HG03558 (cell line): ENCODE data around the gene C21orf58.

ENCODE experiments used
- ATAC-seq: cut with Tn5 transposase; IDR thresholded peaks from one replicate; pipeline ENCODE4 v1.9.1; 2021; ENCODE audit warnings: moderate number of reproducible peaks; ENCODE audit not compliant: unreplicated experiment; ENCODE audit errors: extremely low read depth

C21orf58 gene

DNA sequence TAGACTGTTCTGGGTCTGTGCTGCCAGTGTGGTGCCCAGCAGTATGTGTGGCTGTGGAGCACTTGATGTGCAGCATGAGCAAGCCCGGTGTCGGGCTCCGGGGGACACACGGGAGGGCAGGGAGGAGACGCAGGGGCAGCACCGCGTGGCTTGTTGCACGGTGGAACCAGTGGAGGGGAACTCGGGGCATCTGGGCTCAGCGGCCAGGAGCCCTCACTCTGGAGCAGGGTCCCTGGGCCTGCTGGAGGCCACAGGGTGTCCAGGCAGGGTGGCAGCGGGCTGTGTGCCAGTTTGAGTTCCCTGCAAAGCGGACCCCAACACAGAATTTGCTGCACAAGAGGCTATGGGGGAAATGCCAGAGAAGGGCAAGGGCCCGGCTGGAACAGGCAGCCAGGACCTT, 30.8 kb upstream of the C21orf58 start:
- no peak for ATAC-seq

DNA sequence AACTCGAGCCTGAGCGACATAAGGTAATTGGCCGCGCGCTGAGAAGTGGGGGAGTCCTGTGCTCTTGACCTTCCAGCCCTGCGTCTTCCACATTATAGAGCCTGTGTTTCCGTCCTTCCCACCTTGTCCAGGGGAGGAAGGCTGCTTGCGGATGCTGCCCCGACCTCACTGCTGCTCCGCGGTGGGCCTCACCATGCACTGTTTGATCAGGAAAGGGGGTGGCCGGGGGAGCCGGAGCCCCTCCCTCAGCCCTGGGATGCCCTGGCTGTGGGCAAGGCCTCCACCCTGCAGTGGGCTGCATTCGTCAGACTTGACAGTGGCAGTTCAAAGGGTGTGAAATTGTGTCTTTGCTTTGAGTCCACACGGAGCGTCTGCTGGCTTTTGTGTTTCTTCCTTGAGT, 30.4 kb upstream of the C21orf58 start:
- no peak for ATAC-seq

GRCh38 chr21:46352913-46353312, 29.2 kb upstream of the C21orf58 start:
- ATAC-seq, result no peak

GRCh38 chr21:46352164-46352515, 28.5 kb upstream of the C21orf58 start:
- ATAC-seq, result no peak

GRCh38 chr21:46351476-46352163, 27.9 kb upstream of the C21orf58 start:
- ATAC-seq, result no peak

DNA sequence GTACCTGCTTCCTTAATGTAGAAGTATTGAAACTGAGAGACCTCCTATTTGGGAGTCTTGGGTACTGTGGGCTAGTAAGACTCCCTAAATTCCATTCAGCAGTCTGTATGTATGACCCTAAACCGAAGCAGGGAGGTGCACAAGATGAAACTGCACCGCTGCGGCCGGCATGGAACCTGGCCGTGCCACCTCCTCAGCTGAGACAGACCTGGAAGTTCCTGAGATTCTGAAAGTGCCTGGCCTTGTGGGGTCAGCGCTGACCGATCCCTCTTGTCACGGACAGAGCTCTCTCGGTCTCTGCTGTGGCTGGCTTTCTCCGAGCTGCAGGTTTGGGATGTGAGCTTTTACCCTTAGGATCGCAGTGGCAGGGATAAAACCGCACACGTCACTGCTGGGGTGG, 27.3 kb upstream of the C21orf58 start:
- no peak for ATAC-seq

GRCh38 chr21:46350571-46350970, 26.9 kb upstream of the C21orf58 start:
- no peak for ATAC-seq

DNA sequence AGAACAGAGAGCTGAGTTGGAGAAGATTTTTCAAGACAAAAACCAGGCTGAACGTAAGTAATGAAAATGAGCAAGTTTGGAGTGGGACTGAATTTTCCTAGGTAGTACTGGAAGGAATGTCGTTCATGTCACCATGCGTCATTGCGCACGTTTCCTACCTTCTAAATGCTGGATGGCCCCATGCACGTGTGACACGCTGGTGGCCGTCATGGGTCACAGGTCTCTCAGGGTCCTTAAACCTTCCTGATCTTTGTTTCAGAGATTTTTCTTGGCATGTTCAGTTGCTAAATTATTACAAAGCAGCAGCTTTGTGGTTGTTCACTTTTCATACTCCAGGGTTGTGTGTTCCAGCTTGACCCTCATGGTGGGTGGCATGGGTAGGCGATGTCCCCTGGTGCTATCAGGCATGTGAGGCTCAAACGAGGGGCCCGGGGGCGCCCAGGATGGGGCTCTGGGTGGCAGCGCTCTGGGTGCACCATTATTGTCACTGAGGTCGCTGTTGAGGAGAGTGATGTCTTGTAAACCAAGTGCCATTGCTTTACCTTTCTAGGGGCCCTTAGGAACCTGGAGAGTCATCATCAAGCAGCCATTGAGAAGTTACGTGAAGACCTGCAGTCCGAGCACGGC, 25.6 kb upstream of the C21orf58 start:
- no peak for ATAC-seq

DNA sequence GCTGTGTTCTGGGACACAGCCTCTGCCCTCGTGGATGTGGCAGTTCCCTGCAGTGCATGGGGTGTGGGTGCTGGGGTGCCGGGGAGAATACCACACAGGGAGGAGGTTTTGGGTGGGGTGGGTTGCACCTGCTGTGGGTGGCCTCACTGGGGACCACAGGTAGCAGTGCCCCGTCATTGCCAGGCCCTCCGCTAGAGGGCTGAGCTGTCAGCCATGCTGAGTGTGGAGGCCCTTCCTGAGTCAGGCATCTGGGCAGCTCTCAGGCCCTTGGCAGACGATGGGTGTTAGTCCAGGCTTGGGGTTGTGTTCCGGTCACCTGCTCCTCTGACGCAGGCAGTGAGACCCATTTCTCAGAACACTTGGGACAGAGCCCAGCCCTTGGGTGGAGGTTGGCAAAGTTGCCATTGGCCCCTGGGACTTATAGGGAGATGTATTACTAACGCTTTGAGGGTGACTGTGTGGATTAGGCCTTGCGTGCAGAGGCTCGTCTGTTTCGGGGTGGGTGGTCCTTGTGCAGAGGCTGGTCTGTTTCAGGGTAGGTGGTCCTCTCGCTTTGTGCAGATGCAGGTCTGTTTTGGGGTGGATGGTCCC, 24.2 kb upstream of the C21orf58 start:
- no peak for ATAC-seq

GRCh38 chr21:46347203-46347550, 23.5 kb upstream of the C21orf58 start:
- ATAC-seq, result no peak

DNA sequence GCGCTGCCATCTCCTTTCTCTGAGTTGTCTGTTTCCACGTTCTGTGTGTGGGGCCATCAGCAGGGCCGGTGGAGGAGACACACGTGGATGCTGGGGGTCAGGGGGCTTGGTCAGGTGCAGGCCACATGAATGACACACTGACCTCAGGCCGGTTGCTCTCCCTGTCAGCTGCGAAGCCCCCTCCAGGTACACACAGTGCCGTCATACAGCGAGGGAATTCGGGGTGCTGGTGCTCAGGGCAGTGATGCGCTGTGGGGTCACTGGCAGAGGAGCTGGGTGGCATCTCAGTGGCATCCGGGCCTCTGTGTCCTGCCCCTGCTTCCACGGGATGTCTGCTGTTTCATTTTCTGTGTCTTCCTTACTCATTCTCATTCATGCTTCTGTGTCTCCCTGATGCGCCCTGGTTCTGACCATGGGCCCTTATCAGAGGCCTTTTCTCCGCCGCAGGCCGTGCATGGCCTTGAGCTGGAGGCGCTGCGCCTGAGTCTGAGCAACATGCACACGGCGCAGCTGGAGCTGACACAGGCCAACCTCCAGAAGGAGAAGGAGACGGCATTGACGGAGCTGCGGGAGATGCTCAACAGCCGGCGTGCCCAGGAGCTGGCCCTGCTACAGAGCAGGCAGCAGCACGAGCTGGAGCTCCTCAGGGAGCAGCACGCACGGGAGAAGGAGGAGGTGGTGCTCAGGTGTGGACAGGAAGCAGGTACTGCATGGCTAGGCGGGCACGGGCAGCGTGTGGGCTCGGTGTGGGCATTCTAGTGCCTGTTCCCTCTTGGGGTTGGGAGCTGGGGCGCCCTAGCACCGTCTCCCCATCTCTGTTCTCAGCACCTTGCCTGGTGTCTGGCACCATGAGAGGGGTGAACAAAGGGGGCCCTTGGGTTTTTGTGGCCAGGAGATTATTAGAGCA, 22.9 kb upstream of the C21orf58 start:
- no peak for ATAC-seq

GRCh38 chr21:46345861-46346260, 22.2 kb upstream of the C21orf58 start:
- ATAC-seq, result no peak

DNA sequence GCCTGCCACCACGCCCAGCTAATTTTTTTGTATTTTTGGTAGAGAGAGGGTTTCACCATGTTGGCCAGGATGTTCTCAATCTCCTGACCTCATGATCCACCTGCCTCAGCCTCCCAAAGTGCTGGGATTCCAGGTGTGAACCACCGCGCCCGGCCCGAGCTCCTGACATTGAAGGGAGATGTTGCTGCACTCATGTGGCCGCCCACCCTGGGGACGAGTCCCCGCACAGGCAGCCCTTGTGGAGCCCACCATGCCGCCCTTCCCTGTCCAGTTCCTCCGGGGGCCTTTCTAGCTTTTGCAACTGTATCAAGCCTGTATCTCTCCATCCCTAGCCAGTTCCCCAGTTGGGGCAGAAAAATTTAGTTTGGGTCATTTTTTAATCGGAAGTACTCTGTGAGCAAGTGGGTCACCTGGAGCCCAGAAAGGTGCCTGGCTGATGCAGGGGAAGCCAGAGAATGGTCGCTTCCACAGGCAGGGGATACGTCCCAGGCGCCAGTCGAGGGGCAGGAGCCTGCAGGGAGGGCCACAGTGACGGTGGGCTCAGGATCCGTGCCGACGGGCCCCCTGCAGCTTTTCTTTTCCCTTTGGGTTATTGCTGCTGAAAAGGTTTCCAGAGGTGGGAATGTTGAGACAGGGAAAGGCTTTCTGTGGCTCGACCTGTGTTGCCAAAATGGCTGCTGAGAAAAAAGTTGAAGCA, 20.7 kb upstream of the C21orf58 start:
- ATAC-seq, result no peak

- no peak for ATAC-seq
Observed at GRCh38 chr21:46340998-46341397, 17.3 kb upstream of the C21orf58 start.

DNA sequence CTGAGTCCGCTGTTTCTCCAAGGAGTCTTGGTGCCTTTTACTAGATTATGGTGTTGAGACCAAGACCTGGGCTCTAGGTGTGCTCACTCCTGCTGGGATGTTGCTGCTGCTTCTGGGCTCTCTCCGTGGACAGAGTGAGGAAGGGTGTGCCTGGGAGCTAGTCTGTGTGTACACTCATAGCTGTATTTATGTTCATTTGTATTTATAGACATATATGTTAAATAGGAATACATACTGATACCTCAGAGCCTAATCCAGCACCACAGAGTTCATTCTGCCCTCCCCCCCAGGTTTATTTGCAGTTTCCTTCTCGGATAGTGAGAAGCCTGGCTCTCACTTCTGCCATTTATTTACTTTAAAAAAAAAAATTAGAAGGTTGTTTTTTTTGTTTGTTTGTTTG, 12.9 kb upstream of the C21orf58 start:
- no peak for ATAC-seq

DNA sequence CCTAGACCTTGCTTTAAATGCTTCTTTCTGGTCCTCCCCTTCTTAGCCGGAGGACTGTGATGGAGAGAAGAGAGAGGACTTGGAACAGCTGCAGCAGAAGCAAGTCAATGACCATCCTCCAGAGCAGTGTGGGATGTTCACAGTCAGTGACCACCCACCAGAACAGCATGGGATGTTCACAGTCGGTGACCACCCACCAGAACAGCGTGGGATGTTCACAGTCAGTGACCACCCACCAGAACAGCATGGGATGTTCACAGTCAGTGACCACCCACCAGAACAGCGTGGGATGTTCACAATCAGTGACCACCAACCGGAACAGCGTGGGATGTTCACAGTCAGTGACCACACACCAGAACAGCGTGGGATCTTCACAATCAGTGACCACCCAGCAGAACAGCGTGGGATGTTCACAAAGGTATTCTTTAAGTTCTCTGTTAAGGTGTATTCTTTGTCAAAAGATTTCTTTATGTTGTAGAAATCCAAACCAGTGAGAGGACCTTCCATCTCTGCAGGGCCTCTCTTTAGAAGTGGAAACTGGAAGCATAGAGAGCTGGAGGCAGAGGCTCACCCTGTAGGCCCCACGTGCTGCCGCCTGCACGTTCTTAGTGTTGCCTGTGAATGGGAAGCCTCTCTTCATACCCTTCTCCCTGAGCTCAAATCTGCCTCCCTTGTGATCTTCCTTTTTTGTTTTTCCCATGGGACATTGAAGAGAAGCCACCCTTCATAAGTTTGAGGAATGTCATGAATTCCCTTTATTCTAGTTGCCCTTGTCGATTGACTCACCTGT, 10.9 kb upstream of the C21orf58 start:
- no peak for ATAC-seq

- no peak for ATAC-seq
Observed at GRCh38 chr21:46329796-46330195, 6.1 kb upstream of the C21orf58 start.

- ATAC-seq, result no peak
Observed at GRCh38 chr21:46328151-46328550, 4.5 kb upstream of the C21orf58 start.

GRCh38 chr21:46327711-46328110, 4.0 kb upstream of the C21orf58 start:
- ATAC-seq, result no peak
